ENCODE data around the gene DYNC2I2. TPM values are rescaled to one million over a fixed set of nuclear protein-coding genes. Genes with fewer than 3 reads are reported as not detected.

The DYNC2I2 gene
- total RNA-seq, 1 experiment from 2014 or later: 134 TPM

- DNase-seq (ENCODE audit: low read depth): no peak
Measured at GRCh38 chr9:128636556-128637530, 19.8 kb downstream of the DYNC2I2 start.

GRCh38 chr9:128636024-128636390, 20.6 kb downstream of the DYNC2I2 start:
- peak; percentile 50 for DNase-seq (ENCODE audit: low read depth)

DNA sequence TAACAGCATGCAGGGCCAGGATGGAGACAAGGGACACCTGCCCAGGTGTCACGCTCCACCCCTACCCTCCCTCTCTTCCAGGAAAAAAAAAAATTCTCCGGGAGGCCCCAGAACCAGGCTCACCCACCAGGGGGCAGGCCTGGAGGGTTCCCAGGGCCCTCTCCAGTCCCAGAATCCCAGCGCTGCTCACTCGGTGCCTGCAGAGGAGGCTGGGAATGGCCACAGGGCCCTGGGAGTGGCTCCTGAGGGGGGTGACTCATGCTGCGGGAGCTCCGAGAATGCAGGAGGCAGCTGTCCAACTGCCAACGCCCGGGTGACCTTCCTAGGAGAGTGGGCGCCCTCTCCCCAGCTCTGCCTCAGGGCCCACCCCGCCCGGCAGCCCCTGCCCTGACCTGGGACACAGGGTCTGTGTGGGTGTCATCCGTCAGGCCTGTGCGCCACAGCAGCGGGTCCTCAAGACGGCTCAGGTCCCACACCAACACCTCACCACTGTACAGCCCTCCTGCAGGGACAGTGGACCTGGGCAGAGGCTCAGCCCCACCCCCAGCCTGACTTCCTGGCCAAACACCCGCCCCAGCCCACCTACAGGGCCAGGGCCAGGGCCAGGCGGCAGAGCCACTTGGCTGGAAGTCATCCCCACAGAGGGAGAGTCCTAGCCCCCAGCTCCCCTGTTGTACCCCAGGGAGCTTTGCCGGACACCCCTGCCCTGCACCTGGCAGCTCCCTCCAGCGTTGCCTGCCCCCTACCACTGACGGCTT, 21.2 kb downstream of the DYNC2I2 start:
- peak; percentile 97 for DNase-seq (ENCODE audit: low read depth)

- no peak for DNase-seq (ENCODE audit: low read depth)
Measured at GRCh38 chr9:128634651-128635262, 21.9 kb downstream of the DYNC2I2 start.

GRCh38 chr9:128634111-128634510, 22.5 kb downstream of the DYNC2I2 start:
- DNase-seq (ENCODE audit: low read depth): no peak

- DNase-seq (ENCODE audit: low read depth): no peak
Measured at GRCh38 chr9:128633601-128634000, 23.0 kb downstream of the DYNC2I2 start.

- no peak for DNase-seq (ENCODE audit: low read depth)
Measured at GRCh38 chr9:128633057-128633456, 23.6 kb downstream of the DYNC2I2 start.

- DNase-seq (ENCODE audit: low read depth): no peak
Measured at GRCh38 chr9:128632486-128632885, 24.2 kb downstream of the DYNC2I2 start.

GRCh38 chr9:128632066-128632465, 24.6 kb downstream of the DYNC2I2 start:
- no peak for DNase-seq (ENCODE audit: low read depth)

GRCh38 chr9:128631636-128632035, 25.0 kb downstream of the DYNC2I2 start:
- DNase-seq (ENCODE audit: low read depth): no peak

GRCh38 chr9:128629852-128630545, 26.6 kb downstream of the DYNC2I2 start:
- no peak for DNase-seq (ENCODE audit: low read depth)

GRCh38 chr9:128629136-128629535, 27.5 kb downstream of the DYNC2I2 start:
- no peak for DNase-seq (ENCODE audit: low read depth)

- no peak for DNase-seq (ENCODE audit: low read depth)
Measured at GRCh38 chr9:128628471-128629048, 28.1 kb downstream of the DYNC2I2 start.

DNA sequence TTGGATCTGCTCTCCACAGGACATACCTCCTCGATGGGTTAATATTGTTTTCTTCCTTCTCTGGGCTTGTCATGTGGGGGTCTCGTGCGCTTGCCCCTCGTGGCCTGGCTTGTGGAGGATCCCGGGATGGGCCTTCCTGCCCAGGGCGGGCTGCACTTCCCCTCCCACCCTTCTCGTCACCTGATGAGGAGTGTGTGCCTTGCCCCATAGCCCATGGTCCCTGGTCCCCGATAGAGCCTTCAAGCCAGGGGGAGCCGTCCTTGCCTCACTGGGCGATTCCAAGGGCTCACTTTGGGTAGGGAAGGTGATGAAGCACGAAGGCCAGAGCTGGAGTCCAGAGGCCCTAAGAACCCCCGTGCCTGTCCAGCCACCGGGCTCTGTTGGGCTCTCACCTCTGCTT, 28.7 kb downstream of the DYNC2I2 start:
- no peak for DNase-seq (ENCODE audit: low read depth)

DNA sequence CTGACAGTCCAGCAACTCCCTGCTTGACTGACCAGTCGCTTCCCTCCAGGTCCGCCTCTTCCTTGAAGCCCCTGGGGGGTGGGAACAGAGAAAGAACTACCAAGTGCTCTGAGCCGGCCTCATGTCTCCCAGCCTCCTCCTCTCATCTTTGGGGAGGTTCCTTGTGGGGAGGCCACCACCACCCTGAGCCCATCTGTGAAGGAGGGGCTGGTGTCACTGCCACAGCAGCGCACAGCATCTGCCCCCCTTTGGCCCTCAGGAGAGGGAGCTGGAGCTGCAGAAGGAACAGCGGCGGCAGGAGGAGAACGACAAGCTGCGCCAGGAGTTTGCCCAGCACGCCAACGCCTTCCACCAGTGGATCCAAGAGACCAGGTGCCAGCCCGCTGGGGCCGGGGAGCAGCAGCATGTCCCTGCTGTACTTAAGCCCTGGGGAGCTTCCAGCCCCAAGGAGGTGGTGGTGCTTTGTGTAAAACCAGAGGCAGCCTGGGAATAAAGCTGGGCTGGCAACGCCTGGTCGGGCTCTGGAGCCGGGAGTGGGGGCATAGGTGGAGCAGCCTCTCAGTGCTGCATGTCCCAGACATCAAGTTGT, 29.4 kb downstream of the DYNC2I2 start:
- DNase-seq (ENCODE audit: low read depth): no peak

DNA sequence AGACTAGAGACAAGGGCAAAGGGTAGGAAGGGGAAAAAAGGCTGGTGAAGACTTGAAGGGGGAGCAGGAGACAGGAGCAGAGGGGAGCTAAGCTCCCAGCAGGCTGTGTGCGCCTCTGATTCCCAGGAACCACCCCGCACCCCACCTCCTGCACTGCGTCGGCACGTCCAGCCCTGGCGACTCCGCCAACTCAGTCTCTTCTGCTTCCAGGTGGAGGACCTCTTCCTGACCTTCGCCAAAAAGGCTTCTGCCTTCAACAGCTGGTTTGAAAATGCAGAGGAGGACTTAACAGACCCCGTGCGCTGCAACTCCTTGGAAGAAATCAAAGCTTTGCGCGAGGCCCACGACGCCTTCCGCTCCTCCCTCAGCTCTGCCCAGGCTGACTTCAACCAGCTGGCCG, 30.5 kb downstream of the DYNC2I2 start:
- no peak for DNase-seq (ENCODE audit: low read depth)

- no peak for DNase-seq (ENCODE audit: low read depth)
Measured at GRCh38 chr9:128625391-128626146, 31.1 kb downstream of the DYNC2I2 start.

GRCh38 chr9:128624566-128624965, 32.1 kb downstream of the DYNC2I2 start:
- no peak for DNase-seq (ENCODE audit: low read depth)

GRCh38 chr9:128621730-128622455, 34.8 kb downstream of the DYNC2I2 start:
- no peak for DNase-seq (ENCODE audit: low read depth)
